ENCODE data around the gene ELP5.

- TF ChIP-seq CTCF (IDR thresholded peaks at IDR 0.05; ENCODE audit: low read depth, low read length, poor library complexity, severe bottlenecking) (no peak), EZH2phosphoT487 (IDR thresholded peaks at IDR 0.05; ENCODE audit: borderline replicate concordance, low read length) (no peak)
Observed at GRCh38 chr17:7290685-7291084, 38.7 kb downstream of the ELP5 start.

Data from DOHH2 (cell line).